Chondrocyte (in vitro differentiated cells): Measurements from ENCODE around the gene NEGR1. TPM values are rescaled to one million over a fixed set of nuclear protein-coding genes. Genes with fewer than 3 reads are reported as not detected.

Source experiments
- DNase-seq: peaks from one replicate; pipeline ENCODE4 v3.0.0; 2021; ENCODE audit warnings: mixed read lengths, low spot score
- H3K27ac Mint-ChIP-seq: one replicate; pipeline ENCODE4 v1.8.0; 2021; ENCODE audit warnings: mild to moderate bottlenecking, moderate library complexity, mixed read lengths; ENCODE audit not compliant: unreplicated experiment
- H3K27me3 Mint-ChIP-seq: 2 replicates; pipeline ENCODE4 v1.8.0; 2021; ENCODE audit warnings: low read depth, mixed read lengths
- H3K36me3 Mint-ChIP-seq: 2 replicates; pipeline ENCODE4 v1.8.0; 2021; ENCODE audit warnings: low read depth, mixed read lengths
- H3K4me1 Mint-ChIP-seq: 2 replicates; pipeline ENCODE4 v1.8.0; 2021; ENCODE audit warnings: low read depth, mild to moderate bottlenecking, mixed read lengths
- H3K4me3 Mint-ChIP-seq: one replicate; pipeline ENCODE4 v1.8.0; 2021; ENCODE audit warnings: mild to moderate bottlenecking, moderate library complexity, mixed read lengths; ENCODE audit not compliant: unreplicated experiment
- H3K9me3 Mint-ChIP-seq: 2 replicates; pipeline ENCODE4 v1.8.0; 2021; ENCODE audit warnings: low read depth, mixed read lengths
- CTCF ChIP-seq: fragments of 200-600 bp; sonication (generic); IDR thresholded peaks from 2 replicates; pipeline ENCODE4 v1.5.0; 2021; ENCODE audit warnings: antibody characterized with exemption, mild to moderate bottlenecking, moderate library complexity
- long read RNA-seq: library from polyadenylated mRNA; stranded (forward); transcript quantifications from one replicate; pipeline ENCODE4 v2.0.0, GENCODE V29; 2021
- total RNA-seq: library from RNA; stranded (reverse); gene quantifications from 3 replicates; pipeline ENCODE4 v1.2.1, GENCODE V29; 2021

Gene NEGR1
- total RNA-seq = 6.4 to 9.0 TPM (median 7.7 TPM) in 3 replicates
- long read RNA-seq, partial matches to known transcripts = 2 of 4 reads
- long read RNA-seq, other reads (novel, unspliced or antisense) = 2 of 4 reads

- Mint-ChIP-seq H3K27me3 (no peaks in the 10 kb centered on the region), H3K4me1 (peaks cover 22% of the 10 kb centered on the region), H3K4me3 (no peak within 1 kb of the TSS), H3K36me3 (no peaks in the 10 kb centered on the region), H3K27ac (peak within 1 kb of the TSS; percentile 70), H3K9me3 (no peaks in the 10 kb centered on the region)
- TF ChIP-seq CTCF = peak; percentile 55
- DNase-seq = peak; percentile 93
Observed at GRCh38 chr1:72282271-72283021, at the start of gene NEGR1. TSS of gene NEGR1 (minus strand) at chr1:72282539.

GRCh38 chr1:72326494-72326893, 44.2 kb upstream of the NEGR1 start:
- TF ChIP-seq CTCF = no peak
- no peak for DNase-seq
- no peak overlapping the region for H3K27ac Mint-ChIP-seq
- no peak overlapping the region for H3K4me3 Mint-ChIP-seq
- H3K9me3 Mint-ChIP-seq = no peaks in the 10 kb centered on the region
- H3K36me3 Mint-ChIP-seq = no peaks in the 10 kb centered on the region
- no peaks in the 10 kb centered on the region for H3K27me3 Mint-ChIP-seq
- H3K4me1 Mint-ChIP-seq = no peaks in the 10 kb centered on the region

- Mint-ChIP-seq H3K27ac (no peak overlapping the region), H3K36me3 (no peaks in the 10 kb centered on the region), H3K9me3 (no peaks in the 10 kb centered on the region), H3K4me3 (no peak overlapping the region), H3K4me1 (no peaks in the 10 kb centered on the region), H3K27me3 (no peaks in the 10 kb centered on the region)
- TF ChIP-seq CTCF = no peak
- DNase-seq = no peak
Observed at GRCh38 chr1:72324451-72324850, 42.1 kb upstream of the NEGR1 start.

GRCh38 chr1:72322910-72323309, 40.6 kb upstream of the NEGR1 start:
- Mint-ChIP-seq H3K9me3 (no peaks in the 10 kb centered on the region), H3K4me3 (no peak overlapping the region), H3K4me1 (no peaks in the 10 kb centered on the region), H3K27me3 (no peaks in the 10 kb centered on the region), H3K27ac (no peak overlapping the region), H3K36me3 (no peaks in the 10 kb centered on the region)
- no peak for TF ChIP-seq CTCF
- no peak for DNase-seq

- Mint-ChIP-seq H3K4me3 (no peak overlapping the region), H3K27me3 (no peaks in the 10 kb centered on the region), H3K9me3 (peaks cover 6% of the 10 kb centered on the region), H3K27ac (no peak overlapping the region), H3K4me1 (no peaks in the 10 kb centered on the region), H3K36me3 (no peaks in the 10 kb centered on the region)
- DNase-seq = no peak
- no peak for TF ChIP-seq CTCF
Observed at GRCh38 chr1:72296501-72296900, 14.2 kb upstream of the NEGR1 start.
